ENCODE data around the gene VWA8.
"Not testable (repeated sequence)": the region's sequence is repeated elsewhere in the genome, so short reads cannot be mapped to it uniquely, and the experiment has no call there.

VWA8 gene

GRCh38 chr13:41851351-41851750, 109.6 kb downstream of the VWA8 start:
- DNase-seq (ENCODE audit: low read depth in 2 of 2) = no peak
- TF ChIP-seq CTCF (IDR thresholded peaks at IDR 0.05; ENCODE audit: low read depth, low read length) = no peak
- no peak overlapping the region for H3K4me3 ChIP-seq (replicated peaks in 1 of 2; ENCODE audit: low read depth in 2 of 2, low read length in 2 of 2)

GRCh38 chr13:41848435-41849255, 112.3 kb downstream of the VWA8 start:
- TF ChIP-seq CTCF (IDR thresholded peaks at IDR 0.05; ENCODE audit: low read depth, low read length) = peak; percentile 34
- H3K4me3 ChIP-seq (replicated peaks in 1 of 2; ENCODE audit: low read depth in 2 of 2, low read length in 2 of 2) = no peak overlapping the region
- DNase-seq (ENCODE audit: low read depth in 2 of 2) = peak; percentile 67 to 69

- DNase-seq (ENCODE audit: low read depth in 2 of 2) = peak in 1 of 2 donors; percentile 31
- H3K4me3 ChIP-seq (replicated peaks in 1 of 2; ENCODE audit: low read depth in 2 of 2, low read length in 2 of 2) = no peak overlapping the region
- TF ChIP-seq CTCF (IDR thresholded peaks at IDR 0.05; ENCODE audit: low read depth, low read length) = no peak
These were observed 113.7 kb downstream of the VWA8 start for GRCh38 chr13:41847216-41847615.

GRCh38 chr13:41842036-41842620, 118.8 kb downstream of the VWA8 start:
- H3K4me3 ChIP-seq (replicated peaks in 1 of 2; ENCODE audit: low read depth in 2 of 2, low read length in 2 of 2) = no peak overlapping the region
- DNase-seq (ENCODE audit: low read depth in 2 of 2) = peak; percentile 43 to 70
- TF ChIP-seq CTCF (IDR thresholded peaks at IDR 0.05; ENCODE audit: low read depth, low read length) = no peak

GRCh38 chr13:41837629-41838028, 123.3 kb downstream of the VWA8 start:
- no peak for DNase-seq (ENCODE audit: low read depth in 2 of 2)
- no peak overlapping the region for H3K4me3 ChIP-seq (replicated peaks in 1 of 2; ENCODE audit: low read depth in 2 of 2, low read length in 2 of 2)
- no peak for TF ChIP-seq CTCF (IDR thresholded peaks at IDR 0.05; ENCODE audit: low read depth, low read length)

GRCh38 chr13:41835871-41836270, 125.0 kb downstream of the VWA8 start:
- DNase-seq (ENCODE audit: low read depth in 2 of 2) = peak; percentile 11 to 50
- no peak overlapping the region for H3K4me3 ChIP-seq (replicated peaks in 1 of 2; ENCODE audit: low read depth in 2 of 2, low read length in 2 of 2)
- no peak for TF ChIP-seq CTCF (IDR thresholded peaks at IDR 0.05; ENCODE audit: low read depth, low read length)

GRCh38 chr13:41834697-41835096, 126.2 kb downstream of the VWA8 start:
- not testable (repeated sequence) for H3K4me3 ChIP-seq (replicated peaks in 1 of 2; ENCODE audit: low read depth in 2 of 2, low read length in 2 of 2); DNase-seq (ENCODE audit: low read depth in 2 of 2)
